MCF 10A (cell line): ENCODE measurements around the gene SPRN. TPM values are rescaled to one million over a fixed set of nuclear protein-coding genes. Genes with fewer than 3 reads are reported as not detected.
"Not testable (repeated sequence)": the region's sequence is repeated elsewhere in the genome, so short reads cannot be mapped to it uniquely, and the experiment has no call there.

Source experiments
- BruUV-seq: library from RNA; stranded (reverse); fragments of 400-500 nt; replicated peaks from 2 replicates; lab custom pipeline; 2021; lab: Mats Ljungman, UMichigan
- CTCF ChIA-PET: fragments of 300-600 bp; sonication (Branson Sonifier 250); formaldehyde crosslinking; extraction: SDS; loops from one replicate; lab custom pipeline; 2021; ENCODE audit warnings: antibody characterized with exemption, inconsistent platforms; lab: Yijun Ruan, JAX
- POLR2A ChIA-PET: fragments of 300-600, 350-650 bp; sonication (Branson Sonifier 250); formaldehyde crosslinking; extraction: SDS; loops from one replicate; lab custom pipeline; 2020; ENCODE audit warnings: antibody characterized with exemption, inconsistent platforms; lab: Yijun Ruan, JAX
- DNase-seq: peaks from one replicate; pipeline ENCODE4 v3.0.0-alpha.2; 2018; ENCODE audit not compliant: unreplicated experiment
- H3K27ac Mint-ChIP-seq: one replicate; pipeline ENCODE4 v1.8.0; 2022; ENCODE audit warnings: mild to moderate bottlenecking, low read depth, mixed read lengths; ENCODE audit not compliant: unreplicated experiment
- H3K27me3 Mint-ChIP-seq: one replicate; pipeline ENCODE4 v1.8.0; 2022; ENCODE audit warnings: mixed read lengths; ENCODE audit not compliant: insufficient read depth, unreplicated experiment
- H3K36me3 Mint-ChIP-seq: one replicate; pipeline ENCODE4 v1.8.0; 2022; ENCODE audit warnings: mild to moderate bottlenecking, moderate library complexity, mixed read lengths; ENCODE audit not compliant: insufficient read depth, unreplicated experiment
- H3K4me1 Mint-ChIP-seq: one replicate; pipeline ENCODE4 v1.8.0; 2022; ENCODE audit warnings: mixed read lengths; ENCODE audit not compliant: insufficient read depth, unreplicated experiment
- H3K4me3 Mint-ChIP-seq: one replicate; pipeline ENCODE4 v1.8.0; 2022; ENCODE audit warnings: mild to moderate bottlenecking, moderate library complexity, mixed read lengths; ENCODE audit not compliant: unreplicated experiment
- H3K9me3 Mint-ChIP-seq: one replicate; pipeline ENCODE4 v1.8.0; 2022; ENCODE audit warnings: mixed read lengths; ENCODE audit not compliant: unreplicated experiment
- intact Hi-C: fragments of 100-400 bp; cut with micrococcal nuclease; formaldehyde crosslinking; loops from 2 replicates; pipeline ENCODE4 v1.14.1; 2022
- total RNA-seq: library from RNA; stranded (reverse); gene quantifications from 2 replicates; pipeline ENCODE4 v1.2.3, GENCODE V29; 2022
- TF ChIP-seq, protein P1 (sequence below): fragments of 200-600 bp; IDR thresholded peaks from one replicate; pipeline ENCODE4 v1.8.0; 2022; ENCODE audit warnings: antibody characterized with exemption, mild to moderate bottlenecking; ENCODE audit not compliant: unreplicated experiment

SPRN gene
- total RNA-seq, 1 experiment from 2014 or later, result not detected

DNA sequence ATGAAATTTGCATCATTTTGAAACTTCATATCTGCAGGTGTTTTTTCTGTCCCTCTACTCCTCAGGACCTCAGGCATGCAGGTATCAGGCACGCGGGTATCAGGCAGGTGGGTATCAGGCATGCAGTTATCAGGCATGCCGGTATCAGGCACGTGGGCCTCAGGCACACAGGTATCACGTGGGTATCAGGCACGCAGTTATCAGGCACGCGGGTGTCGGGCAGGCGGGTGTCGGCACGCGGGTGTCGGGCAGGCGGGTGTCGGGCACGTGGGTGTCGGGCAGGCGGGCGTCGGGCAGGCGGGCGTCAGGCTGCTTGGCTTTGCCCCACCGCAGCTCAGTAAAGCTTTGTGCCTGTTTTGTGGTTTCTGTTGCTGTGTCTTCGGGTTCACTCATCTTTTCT lies 8.7 kb downstream of the SPRN start:
- Mint-ChIP-seq H3K36me3 (peaks cover 74% of the 10 kb centered on the region), H3K9me3 (peaks cover 16% of the 10 kb centered on the region), H3K27ac (no peak overlapping the region), H3K4me1 (no peaks in the 10 kb centered on the region), H3K4me3 (no peak overlapping the region), H3K27me3 (no peaks in the 10 kb centered on the region)
- TF ChIP-seq, protein P1, sequence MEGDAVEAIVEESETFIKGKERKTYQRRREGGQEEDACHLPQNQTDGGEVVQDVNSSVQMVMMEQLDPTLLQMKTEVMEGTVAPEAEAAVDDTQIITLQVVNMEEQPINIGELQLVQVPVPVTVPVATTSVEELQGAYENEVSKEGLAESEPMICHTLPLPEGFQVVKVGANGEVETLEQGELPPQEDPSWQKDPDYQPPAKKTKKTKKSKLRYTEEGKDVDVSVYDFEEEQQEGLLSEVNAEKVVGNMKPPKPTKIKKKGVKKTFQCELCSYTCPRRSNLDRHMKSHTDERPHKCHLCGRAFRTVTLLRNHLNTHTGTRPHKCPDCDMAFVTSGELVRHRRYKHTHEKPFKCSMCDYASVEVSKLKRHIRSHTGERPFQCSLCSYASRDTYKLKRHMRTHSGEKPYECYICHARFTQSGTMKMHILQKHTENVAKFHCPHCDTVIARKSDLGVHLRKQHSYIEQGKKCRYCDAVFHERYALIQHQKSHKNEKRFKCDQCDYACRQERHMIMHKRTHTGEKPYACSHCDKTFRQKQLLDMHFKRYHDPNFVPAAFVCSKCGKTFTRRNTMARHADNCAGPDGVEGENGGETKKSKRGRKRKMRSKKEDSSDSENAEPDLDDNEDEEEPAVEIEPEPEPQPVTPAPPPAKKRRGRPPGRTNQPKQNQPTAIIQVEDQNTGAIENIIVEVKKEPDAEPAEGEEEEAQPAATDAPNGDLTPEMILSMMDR, result no peak
- BruUV-seq, result no TSS peak
- CTCF ChIA-PET, result no interaction called here
- POLR2A ChIA-PET, result no interaction called here
- intact Hi-C loops, result no loop called here
- DNase-seq, result no peak

DNA sequence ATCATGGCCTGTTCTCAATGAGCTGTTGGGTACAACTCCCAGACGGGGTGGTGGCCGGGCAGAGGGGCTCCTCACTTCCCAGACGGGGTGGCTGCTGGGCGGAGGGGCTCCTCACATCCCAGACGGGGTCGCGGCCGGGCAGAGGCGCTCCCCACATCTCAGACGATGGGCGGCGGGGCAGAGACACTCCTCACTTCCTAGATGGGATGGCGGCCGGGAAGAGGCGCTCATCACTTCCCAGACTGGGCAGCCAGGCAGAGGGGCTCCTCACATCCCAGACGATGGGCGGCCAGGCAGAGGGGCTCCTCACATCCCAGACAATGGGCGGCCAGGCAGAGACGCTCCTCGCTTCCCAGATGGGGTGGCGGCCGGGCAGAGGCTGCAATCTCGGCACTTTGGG lies 10.0 kb downstream of the SPRN start:
- intact Hi-C loops, H3K4me3 Mint-ChIP-seq, H3K27me3 Mint-ChIP-seq, H3K4me1 Mint-ChIP-seq, POLR2A ChIA-PET, H3K27ac Mint-ChIP-seq, DNase-seq, CTCF ChIA-PET, BruUV-seq: not testable (repeated sequence)
- H3K36me3 Mint-ChIP-seq, result peaks cover 82% of the 10 kb centered on the region
- peaks cover 16% of the 10 kb centered on the region for H3K9me3 Mint-ChIP-seq

DNA sequence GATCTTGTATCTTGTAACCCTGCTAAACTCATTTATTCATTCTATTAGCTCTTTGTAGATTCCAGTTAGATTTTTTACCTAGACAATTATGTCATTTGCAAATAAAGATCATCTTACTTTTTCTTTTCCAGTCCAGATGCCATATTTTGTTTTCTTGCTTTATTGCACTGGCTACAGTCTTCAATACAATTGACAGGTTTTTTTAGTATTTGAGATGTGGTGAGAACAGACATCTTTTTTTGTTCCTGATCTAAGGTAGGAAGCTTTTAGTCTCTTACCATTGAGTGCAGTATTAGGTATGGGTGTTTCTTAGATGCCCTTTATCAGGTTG lies 12.1 kb downstream of the SPRN start:
- peaks cover 9% of the 10 kb centered on the region for H3K4me1 Mint-ChIP-seq
- H3K4me3 Mint-ChIP-seq, result no peak overlapping the region
- TF ChIP-seq, protein P1, result no peak
- intact Hi-C loops, result no loop called here
- peaks cover 89% of the 10 kb centered on the region for H3K36me3 Mint-ChIP-seq
- no peaks in the 10 kb centered on the region for H3K27me3 Mint-ChIP-seq
- no peak overlapping the region for H3K27ac Mint-ChIP-seq
- POLR2A ChIA-PET, result interaction anchor here (1.1 to 1.9 kb wide), 2 partner anchors 10 to 26 kb away, joined by 4 to 5 read pairs; no protein-coding TSS in a partner anchor
- no peak for DNase-seq
- H3K9me3 Mint-ChIP-seq, result peaks cover 16% of the 10 kb centered on the region
- CTCF ChIA-PET, result no interaction called here
- BruUV-seq, result no TSS peak

DNA sequence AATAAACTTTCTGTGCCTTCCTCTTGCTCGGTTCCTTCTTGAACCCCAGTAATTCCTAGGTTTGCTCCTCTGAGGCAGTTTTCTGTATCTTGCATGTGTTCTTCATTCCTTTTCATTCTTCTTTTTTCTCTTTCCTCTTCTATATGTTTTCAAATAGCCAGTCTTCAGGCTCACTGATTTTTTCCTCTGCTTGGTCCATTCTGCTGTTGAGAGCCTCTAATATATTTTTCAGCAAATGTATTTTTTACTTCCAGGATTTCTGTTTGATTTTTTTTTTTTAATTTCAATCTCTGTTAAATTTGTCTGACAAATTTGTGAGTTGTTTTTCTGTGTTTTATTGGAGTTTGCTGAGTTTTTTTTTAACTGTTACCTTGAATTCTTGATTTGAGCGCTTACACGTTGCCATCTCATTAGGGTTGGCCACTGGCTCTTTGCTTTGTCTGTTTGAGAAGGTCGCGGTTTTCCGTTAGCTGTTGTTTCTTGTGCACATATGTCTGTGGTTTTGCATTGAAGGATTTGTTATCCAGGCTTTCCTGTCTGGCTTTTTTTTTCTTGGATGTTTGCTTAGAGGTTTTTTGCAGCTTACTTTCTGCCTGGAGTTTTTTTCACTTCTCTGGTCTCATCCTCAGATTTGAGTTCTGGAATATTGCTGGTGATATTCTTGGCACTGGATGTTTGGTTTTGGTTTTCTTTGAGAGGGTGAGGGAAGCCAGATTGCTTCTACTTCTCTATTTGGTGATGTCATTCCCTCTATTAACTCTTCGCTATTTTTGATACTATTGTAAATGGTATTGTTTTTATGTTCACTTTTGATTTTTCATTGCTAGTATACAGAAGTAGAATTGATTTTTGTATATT lies 12.7 kb downstream of the SPRN start:
- H3K9me3 Mint-ChIP-seq, result peaks cover 16% of the 10 kb centered on the region

More for the DNA sequence above, 12.7 kb downstream of the SPRN start:
- ChIA-PET CTCF (no interaction called here), POLR2A (interaction anchor here (1.1 to 1.9 kb wide), 2 partner anchors 10 to 25 kb away, joined by 4 to 5 read pairs; no protein-coding TSS in a partner anchor)
- peaks cover 95% of the 10 kb centered on the region for H3K36me3 Mint-ChIP-seq
- peaks cover 9% of the 10 kb centered on the region for H3K4me1 Mint-ChIP-seq
- no peak for DNase-seq
- intact Hi-C loops, result no loop called here
- H3K27ac Mint-ChIP-seq, result no peak overlapping the region
- no peaks in the 10 kb centered on the region for H3K27me3 Mint-ChIP-seq
- TF ChIP-seq, protein P1, result no peak
- H3K4me3 Mint-ChIP-seq, result no peak overlapping the region
- BruUV-seq, result no TSS peak
